22Rv1 (cell line): ENCODE measurements around the gene ULK4.
A peak's percentile ranks its signal among the peaks of the same experiment; 100 is the strongest.

ENCODE experiments used
- H3K27ac ChIP-seq: fragments of 450-650 bp; 2 replicates; pipeline ENCODE4 v1.5.1; 2017
- ZFX ChIP-seq: fragments of 450-650 bp; IDR thresholded peaks from 2 replicates; pipeline ENCODE4 v1.6.1; 2017; ENCODE audit warnings: antibody characterized with exemption, borderline replicate concordance
- TF ChIP-seq, protein P1 (sequence below): fragments of 450-650 bp; IDR thresholded peaks from 2 replicates; pipeline ENCODE4 v1.5.1; 2017; ENCODE audit warnings: mild to moderate bottlenecking

ULK4 gene

DNA sequence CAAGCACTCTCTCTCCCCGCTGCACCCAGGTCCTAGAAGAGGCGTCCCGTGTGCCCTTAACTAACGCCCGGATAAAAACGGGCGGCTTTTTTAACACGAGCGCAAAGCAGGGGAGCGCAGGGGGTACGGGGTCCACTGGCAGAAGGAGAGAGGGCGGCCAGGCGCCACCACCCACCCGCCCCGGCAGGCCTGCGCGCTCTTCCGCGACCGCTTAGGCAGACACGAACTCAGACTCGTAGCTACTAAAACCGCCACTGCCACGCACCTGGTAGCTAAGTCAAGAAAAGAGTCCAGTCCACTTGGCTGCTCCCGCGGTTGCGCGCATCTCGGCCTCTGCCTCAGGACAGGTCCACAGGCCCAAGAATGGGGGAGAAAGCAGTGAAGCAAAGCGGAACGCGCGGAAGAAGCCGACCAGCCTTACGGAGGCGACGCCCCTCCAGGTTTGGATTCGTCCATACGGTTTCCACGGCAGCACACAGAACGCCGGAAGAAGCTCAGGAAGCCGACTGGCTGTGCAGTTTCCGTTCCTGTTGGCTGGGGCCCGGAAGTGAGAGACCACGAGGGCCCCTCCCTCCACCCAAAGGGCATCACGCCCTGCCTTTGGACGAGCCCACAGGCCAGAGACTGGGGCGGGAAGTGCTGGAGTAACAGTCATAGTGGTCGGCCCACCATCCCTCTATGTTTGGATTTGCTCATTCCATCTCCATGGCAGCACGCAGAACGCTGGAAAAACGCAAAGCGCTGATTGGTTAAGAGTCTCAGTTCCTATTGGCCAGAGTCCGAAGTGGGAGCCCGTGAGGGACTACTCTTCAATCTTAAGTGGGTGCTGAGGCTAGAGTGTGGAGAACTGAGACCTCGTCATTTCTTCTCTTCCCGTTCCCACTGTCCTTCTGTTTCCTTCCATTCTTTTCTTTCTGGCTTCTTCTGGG lies at the start of gene ULK4:
ULK4 (minus strand) TSS at position 353 of the 929 bp plus-strand sequence. CDS start 7,344 bp downstream, outside the sequence.
- TF ChIP-seq ZFX, result no peak
- H3K27ac ChIP-seq, result peak within 1 kb of the TSS; percentile 80

DNA sequence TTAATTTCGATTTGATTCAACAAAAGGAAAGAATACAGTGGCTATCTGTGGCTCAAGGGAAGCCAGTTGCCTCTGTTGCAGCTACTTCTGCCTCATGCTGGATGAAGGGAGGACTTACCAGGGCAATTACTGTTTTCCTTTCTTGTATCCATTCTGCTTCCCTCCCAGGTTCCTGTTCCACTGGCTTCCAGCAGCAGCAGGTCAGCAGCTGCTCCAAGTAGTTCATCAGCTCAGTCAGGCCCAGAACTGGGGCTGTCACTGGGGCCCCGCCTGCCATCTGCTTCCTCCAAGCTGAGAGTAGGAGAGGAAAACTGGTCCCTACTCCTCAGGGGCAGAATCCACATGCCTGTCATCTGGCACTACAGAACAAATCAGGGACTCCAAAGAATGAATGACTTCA lies 48.6 kb upstream of the ULK4 start:
- H3K27ac ChIP-seq, result no peak overlapping the region
- TF ChIP-seq, protein P1, sequence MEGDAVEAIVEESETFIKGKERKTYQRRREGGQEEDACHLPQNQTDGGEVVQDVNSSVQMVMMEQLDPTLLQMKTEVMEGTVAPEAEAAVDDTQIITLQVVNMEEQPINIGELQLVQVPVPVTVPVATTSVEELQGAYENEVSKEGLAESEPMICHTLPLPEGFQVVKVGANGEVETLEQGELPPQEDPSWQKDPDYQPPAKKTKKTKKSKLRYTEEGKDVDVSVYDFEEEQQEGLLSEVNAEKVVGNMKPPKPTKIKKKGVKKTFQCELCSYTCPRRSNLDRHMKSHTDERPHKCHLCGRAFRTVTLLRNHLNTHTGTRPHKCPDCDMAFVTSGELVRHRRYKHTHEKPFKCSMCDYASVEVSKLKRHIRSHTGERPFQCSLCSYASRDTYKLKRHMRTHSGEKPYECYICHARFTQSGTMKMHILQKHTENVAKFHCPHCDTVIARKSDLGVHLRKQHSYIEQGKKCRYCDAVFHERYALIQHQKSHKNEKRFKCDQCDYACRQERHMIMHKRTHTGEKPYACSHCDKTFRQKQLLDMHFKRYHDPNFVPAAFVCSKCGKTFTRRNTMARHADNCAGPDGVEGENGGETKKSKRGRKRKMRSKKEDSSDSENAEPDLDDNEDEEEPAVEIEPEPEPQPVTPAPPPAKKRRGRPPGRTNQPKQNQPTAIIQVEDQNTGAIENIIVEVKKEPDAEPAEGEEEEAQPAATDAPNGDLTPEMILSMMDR, result no peak
- no peak for TF ChIP-seq ZFX

GRCh38 chr3:42009456-42009855 lies 47.6 kb upstream of the ULK4 start:
- H3K27ac ChIP-seq, result no peak overlapping the region
- TF ChIP-seq, protein P1, result no peak
- no peak for TF ChIP-seq ZFX

DNA sequence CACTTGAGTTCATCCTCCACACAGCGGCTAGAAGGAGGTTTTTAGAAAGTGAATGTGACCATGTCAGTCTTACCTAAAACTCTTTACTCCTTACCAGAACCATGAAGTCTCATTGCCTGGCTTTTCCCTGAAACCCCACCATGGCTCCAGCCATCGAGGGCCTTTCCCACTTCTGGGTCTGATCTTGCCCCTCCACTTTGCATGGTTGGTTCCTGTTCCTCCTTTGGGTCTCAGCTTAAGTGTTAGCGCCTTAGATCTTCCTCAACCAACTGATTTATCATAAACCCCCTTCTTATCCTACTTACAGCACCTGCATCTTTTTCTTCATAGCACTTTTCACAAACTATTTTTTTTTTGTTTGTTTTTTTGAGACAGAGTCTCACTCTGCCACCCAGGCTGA lies 45.9 kb upstream of the ULK4 start:
- no peak overlapping the region for H3K27ac ChIP-seq
- no peak for TF ChIP-seq ZFX
- TF ChIP-seq, protein P1, result no peak

DNA sequence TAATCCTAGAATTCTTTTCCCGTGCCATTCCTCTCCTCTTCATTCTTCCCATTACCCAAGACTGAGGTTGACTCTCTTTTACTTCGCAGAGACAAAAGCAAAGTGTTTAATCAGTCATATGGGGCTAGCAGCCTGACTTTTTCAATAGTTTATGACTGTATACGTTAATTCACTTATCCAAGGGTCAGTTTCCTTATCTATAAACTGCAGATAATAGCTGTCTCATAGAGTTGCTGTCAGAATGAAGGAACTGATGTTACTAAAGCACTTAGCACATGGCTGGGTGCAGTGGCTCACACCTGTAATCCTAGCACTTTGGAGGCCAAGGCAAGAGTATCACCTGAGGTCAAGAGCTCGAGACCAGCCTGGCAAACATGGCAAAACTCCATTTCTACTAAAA lies 43.5 kb upstream of the ULK4 start:
- H3K27ac ChIP-seq, result no peak overlapping the region
- no peak for TF ChIP-seq ZFX
- TF ChIP-seq, protein P1, result no peak

- TF ChIP-seq ZFX, result no peak
- TF ChIP-seq, protein P1, result no peak
- no peak overlapping the region for H3K27ac ChIP-seq
Measured at GRCh38 chr3:42002790-42003189, 40.9 kb upstream of the ULK4 start.

GRCh38 chr3:42001777-42002176 lies 39.9 kb upstream of the ULK4 start:
- H3K27ac ChIP-seq, result no peak overlapping the region
- TF ChIP-seq, protein P1, result no peak
- no peak for TF ChIP-seq ZFX
